Mucosa of stomach (tissue), 1 donor: ENCODE results near the gene GALNT2.
A peak's percentile ranks its signal among the peaks of the same experiment; 100 is the strongest.

Source experiments
- H3K27me3 ChIP-seq: one replicate; pipeline ENCODE4 v1.7.0; 2013; ENCODE audit warnings: mild to moderate bottlenecking, low read length; ENCODE audit not compliant: control insufficient read depth, insufficient read depth
- H3K36me3 ChIP-seq: one replicate; pipeline ENCODE4 v1.7.0; 2013; ENCODE audit warnings: low read length; ENCODE audit not compliant: control insufficient read depth, insufficient read depth
- H3K4me1 ChIP-seq: one replicate; pipeline ENCODE4 v1.7.0; 2013; ENCODE audit warnings: mild to moderate bottlenecking, low read length; ENCODE audit not compliant: control insufficient read depth, insufficient read depth
- H3K4me3 ChIP-seq: one replicate; pipeline ENCODE4 v1.7.0; 2013; ENCODE audit warnings: low read length
- H3K9ac ChIP-seq: one replicate; pipeline ENCODE4 v1.7.0; 2013; ENCODE audit warnings: mild to moderate bottlenecking, low read length, moderate library complexity
- H3K9me3 ChIP-seq: one replicate; pipeline ENCODE4 v1.7.0; 2013; ENCODE audit warnings: mild to moderate bottlenecking, low read length, moderate library complexity; ENCODE audit not compliant: control insufficient read depth
- donor health status: Pancreatic carcinoma.

Gene GALNT2

DNA sequence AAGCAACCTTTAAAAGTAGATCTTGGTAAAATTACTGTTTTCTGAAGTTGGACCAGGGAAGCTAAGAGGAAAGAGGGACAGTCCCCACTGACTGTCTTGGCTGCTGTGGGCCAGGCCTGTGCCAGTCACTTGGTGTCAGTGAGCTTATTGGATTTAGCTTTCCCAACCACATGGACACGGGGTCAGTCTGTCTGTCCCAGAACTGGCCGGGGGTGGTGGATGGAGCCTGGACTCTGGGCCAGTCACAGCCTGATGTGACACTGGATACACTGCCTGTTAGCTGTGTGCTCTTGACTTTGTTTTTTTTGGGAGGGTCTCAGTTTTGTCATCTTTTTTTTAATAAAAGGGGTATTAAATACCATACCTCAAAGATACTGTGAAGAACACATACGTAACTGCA, 96.7 kb downstream of the GALNT2 start:
- no peaks in the 10 kb centered on the region for H3K27me3 ChIP-seq
- H3K4me3 ChIP-seq, result no peak overlapping the region
- H3K4me1 ChIP-seq, result peaks cover 23% of the 10 kb centered on the region
- no peaks in the 10 kb centered on the region for H3K9me3 ChIP-seq
- no peak overlapping the region for H3K9ac ChIP-seq
- H3K36me3 ChIP-seq, result no peaks in the 10 kb centered on the region

GRCh38 chr1:230165536-230165935, 98.5 kb downstream of the GALNT2 start:
- H3K27me3 ChIP-seq, result no peaks in the 10 kb centered on the region
- H3K4me3 ChIP-seq, result no peak overlapping the region
- no peaks in the 10 kb centered on the region for H3K36me3 ChIP-seq
- H3K9ac ChIP-seq, result no peak overlapping the region
- peaks cover 18% of the 10 kb centered on the region for H3K4me1 ChIP-seq
- H3K9me3 ChIP-seq, result no peaks in the 10 kb centered on the region

DNA sequence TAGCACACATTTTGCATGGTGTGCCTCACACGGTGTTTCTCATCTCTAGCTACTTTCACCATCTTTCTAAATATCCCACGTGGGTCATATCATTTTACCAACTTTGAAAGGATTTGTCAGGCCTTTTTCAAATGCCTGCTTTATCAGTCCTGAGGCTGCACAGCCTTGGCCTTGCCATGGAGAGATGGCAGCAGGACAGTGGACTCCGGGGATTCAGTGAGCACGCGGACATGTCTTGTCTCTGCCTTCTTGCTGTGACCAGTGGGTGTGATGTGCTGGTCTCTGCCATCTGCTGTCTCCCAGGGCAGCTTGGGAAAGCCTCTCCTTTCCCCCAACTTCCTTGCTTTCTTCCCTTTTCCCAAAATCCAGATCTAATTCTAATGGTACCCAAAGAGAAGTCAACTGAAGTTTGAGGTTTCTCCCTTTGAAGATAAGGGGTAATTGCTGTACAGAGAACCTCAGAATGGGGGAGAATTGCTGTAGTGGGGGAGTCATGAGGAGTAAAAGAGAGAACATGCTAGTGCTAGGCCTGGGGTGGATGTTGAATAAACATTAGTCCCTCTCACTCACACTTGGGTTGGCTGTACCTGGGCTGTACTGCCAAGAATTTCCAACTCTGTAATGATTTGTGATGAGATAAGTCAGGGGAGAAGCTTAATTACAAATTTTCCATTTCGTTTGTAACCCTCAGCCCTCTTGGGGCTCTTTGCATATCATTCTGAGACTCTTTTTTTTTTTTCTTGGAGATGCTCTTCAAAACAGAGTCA, 99.5 kb downstream of the GALNT2 start:
- H3K27me3 ChIP-seq, result no peaks in the 10 kb centered on the region
- H3K4me3 ChIP-seq, result no peak overlapping the region
- no peaks in the 10 kb centered on the region for H3K9me3 ChIP-seq
- H3K4me1 ChIP-seq, result peaks cover 9% of the 10 kb centered on the region
- no peaks in the 10 kb centered on the region for H3K36me3 ChIP-seq
- H3K9ac ChIP-seq, result no peak overlapping the region

GRCh38 chr1:230167419-230167852, 100.4 kb downstream of the GALNT2 start:
- Histone ChIP-seq H3K9ac (no peak overlapping the region), H3K4me3 (no peak overlapping the region), H3K4me1 (peaks cover 9% of the 10 kb centered on the region), H3K36me3 (no peaks in the 10 kb centered on the region), H3K9me3 (no peaks in the 10 kb centered on the region), H3K27me3 (no peaks in the 10 kb centered on the region)

GRCh38 chr1:230169454-230170152, 102.6 kb downstream of the GALNT2 start:
- no peak overlapping the region for H3K4me3 ChIP-seq
- no peaks in the 10 kb centered on the region for H3K36me3 ChIP-seq
- H3K9me3 ChIP-seq, result no peaks in the 10 kb centered on the region
- H3K27me3 ChIP-seq, result no peaks in the 10 kb centered on the region
- peak overlapping the region; percentile 24 for H3K9ac ChIP-seq
- H3K4me1 ChIP-seq, result peaks cover 9% of the 10 kb centered on the region

DNA sequence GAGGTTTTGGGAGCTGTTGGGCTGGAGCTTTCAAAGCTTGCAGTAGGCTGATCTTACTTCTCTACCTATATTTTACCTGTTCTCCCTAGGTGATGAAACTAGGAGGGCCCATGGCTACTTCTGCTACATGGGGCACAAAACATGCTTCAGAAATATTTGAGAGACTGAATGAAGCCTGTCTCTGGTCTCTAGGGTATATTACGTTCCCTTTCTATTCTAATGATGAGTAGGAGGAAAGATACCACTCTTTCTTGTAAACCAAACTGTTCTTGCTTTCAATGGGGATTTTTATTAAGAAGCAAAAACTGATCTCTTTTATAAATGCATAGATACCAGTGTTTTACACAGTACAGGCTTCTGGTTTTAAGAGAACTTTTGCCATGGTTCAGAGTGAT, 103.1 kb downstream of the GALNT2 start:
- Histone ChIP-seq H3K27me3 (no peaks in the 10 kb centered on the region), H3K9me3 (no peaks in the 10 kb centered on the region), H3K36me3 (no peaks in the 10 kb centered on the region), H3K9ac (peak overlapping the region; percentile 24), H3K4me1 (peaks cover 14% of the 10 kb centered on the region), H3K4me3 (no peak overlapping the region)

DNA sequence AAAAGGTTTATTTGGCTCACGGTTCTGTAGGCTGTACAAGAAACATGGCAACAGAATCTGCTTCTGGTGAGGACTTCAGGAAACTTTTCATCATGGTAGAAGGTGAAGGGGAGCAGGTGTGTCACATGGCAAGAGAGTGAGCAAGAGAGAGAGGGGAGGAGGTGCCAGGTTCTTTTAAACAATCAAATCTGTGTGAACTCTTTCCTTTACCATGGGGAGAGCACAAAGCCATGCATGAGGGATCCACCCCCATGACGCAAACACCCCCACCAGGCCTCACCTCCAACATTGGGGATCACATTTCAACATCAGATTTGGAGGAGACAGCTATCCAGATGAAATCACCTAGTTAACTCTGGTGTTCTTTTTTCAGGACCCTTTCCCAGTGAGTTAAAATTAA, 103.6 kb downstream of the GALNT2 start:
- Histone ChIP-seq H3K9ac (no peak overlapping the region), H3K4me1 (peaks cover 17% of the 10 kb centered on the region), H3K9me3 (no peaks in the 10 kb centered on the region), H3K36me3 (no peaks in the 10 kb centered on the region), H3K27me3 (no peaks in the 10 kb centered on the region), H3K4me3 (no peak overlapping the region)

GRCh38 chr1:230171356-230172015, 104.4 kb downstream of the GALNT2 start:
- H3K9me3 ChIP-seq, result no peaks in the 10 kb centered on the region

GRCh38 chr1:230172016-230172537, 105.0 kb downstream of the GALNT2 start:
- H3K9me3 ChIP-seq, result no peaks in the 10 kb centered on the region
- no peaks in the 10 kb centered on the region for H3K27me3 ChIP-seq
- no peaks in the 10 kb centered on the region for H3K36me3 ChIP-seq
- peaks cover 17% of the 10 kb centered on the region for H3K4me1 ChIP-seq
- no peak overlapping the region for H3K9ac ChIP-seq
- no peak overlapping the region for H3K4me3 ChIP-seq

More at GRCh38 chr1:230171356-230172015, 104.4 kb downstream of the GALNT2 start:
- Histone ChIP-seq H3K27me3 (no peaks in the 10 kb centered on the region), H3K4me1 (peaks cover 17% of the 10 kb centered on the region), H3K36me3 (no peaks in the 10 kb centered on the region), H3K4me3 (no peak overlapping the region), H3K9ac (no peak overlapping the region)

DNA sequence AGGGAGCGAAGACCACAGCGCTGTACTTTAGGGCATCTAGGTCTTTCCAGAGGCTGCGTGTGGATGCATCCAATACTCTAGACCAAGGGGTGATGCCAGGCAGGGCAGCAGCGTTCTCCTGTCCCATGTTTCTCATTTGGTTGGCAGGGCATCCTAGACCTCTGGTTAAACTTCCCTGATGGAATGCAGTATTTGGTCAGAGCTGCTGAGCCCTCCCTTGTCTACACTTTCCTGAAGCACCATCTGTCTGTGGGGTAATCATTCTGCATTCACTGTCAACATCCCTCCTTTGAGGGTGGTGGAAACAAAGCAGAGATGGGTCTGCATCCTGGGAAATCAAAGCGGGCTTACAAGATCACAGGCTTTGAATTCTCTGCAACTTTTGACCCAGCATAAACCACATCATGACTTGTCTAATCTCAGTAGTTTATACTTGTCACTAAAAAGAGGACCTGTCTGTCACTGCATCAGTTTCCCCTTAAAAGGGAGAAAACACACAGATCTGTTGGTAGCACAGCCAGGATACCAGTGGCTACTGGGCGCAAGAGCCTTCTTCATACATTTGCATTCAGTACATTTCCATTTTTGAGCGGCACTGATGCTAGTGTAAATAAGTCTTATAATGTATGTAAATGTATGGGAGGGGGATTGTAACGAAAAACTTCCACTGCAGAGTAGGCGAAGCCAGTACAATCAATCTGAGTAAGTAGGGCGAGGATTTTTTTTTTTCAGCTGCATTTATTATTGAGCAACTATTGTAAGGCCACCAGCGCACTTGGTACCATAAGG, 106.3 kb downstream of the GALNT2 start:
- Histone ChIP-seq H3K9me3 (no peaks in the 10 kb centered on the region), H3K4me1 (peaks cover 17% of the 10 kb centered on the region), H3K9ac (no peak overlapping the region), H3K4me3 (no peak overlapping the region), H3K36me3 (no peaks in the 10 kb centered on the region), H3K27me3 (no peaks in the 10 kb centered on the region)

- H3K9ac ChIP-seq, result no peak overlapping the region
- H3K4me1 ChIP-seq, result peaks cover 15% of the 10 kb centered on the region
- H3K27me3 ChIP-seq, result no peaks in the 10 kb centered on the region
- no peaks in the 10 kb centered on the region for H3K9me3 ChIP-seq
- no peaks in the 10 kb centered on the region for H3K36me3 ChIP-seq
- H3K4me3 ChIP-seq, result no peak overlapping the region
Observed at GRCh38 chr1:230174041-230174440, 107.0 kb downstream of the GALNT2 start.
